Measurements from ENCODE around the gene CD72. TPM values are rescaled to one million over a fixed set of nuclear protein-coding genes. Genes with fewer than 3 reads are reported as not detected.
"Not testable (repeated sequence)": the region's sequence is repeated elsewhere in the genome, so short reads cannot be mapped to it uniquely, and the experiment has no call there.

The CD72 gene
- total and polyA plus RNA-seq, 4 experiments from 2014 or later, result 1.4 to 6.5 (median 3.1) TPM

DNA sequence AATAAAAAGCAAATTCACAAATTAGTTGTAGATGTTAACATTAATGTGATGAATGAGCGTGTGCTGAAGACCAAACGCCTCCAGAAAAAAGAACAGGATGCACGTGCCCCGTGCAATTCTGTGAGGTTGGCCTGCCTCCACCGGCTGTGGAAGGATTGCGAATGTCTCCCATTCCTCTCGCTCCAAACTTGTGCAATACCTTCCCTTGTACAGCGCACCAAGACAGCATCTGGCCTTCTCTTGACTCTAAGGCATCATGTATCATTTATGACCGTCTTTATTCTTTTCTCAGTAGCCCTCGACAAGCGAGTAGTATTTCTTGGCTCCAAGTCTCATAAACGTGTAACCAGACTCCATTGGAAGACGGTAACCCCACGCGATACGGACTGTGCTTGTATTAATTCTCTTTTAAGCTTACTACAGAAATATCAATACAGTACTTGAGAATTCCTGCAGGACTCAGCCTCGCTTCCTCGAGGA, 14.7 kb downstream of the CD72 start:
- Histone ChIP-seq H3K4me3 (ENCODE audit: low read length in 2 of 2) (peak overlapping the region in 1 of 2 donors; percentile 75), H3K9me3 (ENCODE audit: control insufficient read depth in 1 of 2, low read length in 2 of 2) (no peaks in the 10 kb centered on the region), H3K4me1 (ENCODE audit: insufficient read depth, low read length) (peaks cover 37% of the 10 kb centered on the region), H3K27ac (ENCODE audit: low read depth, low read length) (peak overlapping the region; percentile 55), H3K27me3 (ENCODE audit: insufficient read depth, low read length) (no peaks in the 10 kb centered on the region), H3K36me3 (ENCODE audit: insufficient read depth, low read length) (peaks cover 11% of the 10 kb centered on the region)
- Mint-ChIP-seq H3K4me3 (peak overlapping the region; percentile 95 to 100 (median 98)), H3K4me1 (peaks cover 25 to 47% (median 32%) of the 10 kb centered on the region in 4 donors), H3K27ac (peak overlapping the region; percentile 96 to 100 (median 99)), H3K36me3 (peaks cover 15 to 21% of the 10 kb centered on the region in 2 donors), H3K9me3 (no peaks in the 10 kb centered on the region), H3K27me3 (no peaks in the 10 kb centered on the region)
- ChIA-PET POLR2A (ENCODE audit: partially characterized antibody) (interaction anchor here (0.6 to 4.5 kb wide), 13 partner anchors 13 to 279 kb away, joined by 3 to 71 read pairs (median 7); partner anchors contain the start of genes CCDC107, CD72, CREB3 and GBA2), CTCF (ENCODE audit: partially characterized antibody) (interaction anchor here (0.6 to 4.4 kb wide), 26 partner anchors 12 to 441 kb away, joined by 3 to 45 read pairs (median 4); partner anchors contain the start of genes CCDC107, RGP1, RMRP and SPAG8)
- peak in 1 of 5 donors; percentile 36 for DNase-seq
- intact Hi-C loops (cut with micrococcal nuclease), result no loop called here

DNA sequence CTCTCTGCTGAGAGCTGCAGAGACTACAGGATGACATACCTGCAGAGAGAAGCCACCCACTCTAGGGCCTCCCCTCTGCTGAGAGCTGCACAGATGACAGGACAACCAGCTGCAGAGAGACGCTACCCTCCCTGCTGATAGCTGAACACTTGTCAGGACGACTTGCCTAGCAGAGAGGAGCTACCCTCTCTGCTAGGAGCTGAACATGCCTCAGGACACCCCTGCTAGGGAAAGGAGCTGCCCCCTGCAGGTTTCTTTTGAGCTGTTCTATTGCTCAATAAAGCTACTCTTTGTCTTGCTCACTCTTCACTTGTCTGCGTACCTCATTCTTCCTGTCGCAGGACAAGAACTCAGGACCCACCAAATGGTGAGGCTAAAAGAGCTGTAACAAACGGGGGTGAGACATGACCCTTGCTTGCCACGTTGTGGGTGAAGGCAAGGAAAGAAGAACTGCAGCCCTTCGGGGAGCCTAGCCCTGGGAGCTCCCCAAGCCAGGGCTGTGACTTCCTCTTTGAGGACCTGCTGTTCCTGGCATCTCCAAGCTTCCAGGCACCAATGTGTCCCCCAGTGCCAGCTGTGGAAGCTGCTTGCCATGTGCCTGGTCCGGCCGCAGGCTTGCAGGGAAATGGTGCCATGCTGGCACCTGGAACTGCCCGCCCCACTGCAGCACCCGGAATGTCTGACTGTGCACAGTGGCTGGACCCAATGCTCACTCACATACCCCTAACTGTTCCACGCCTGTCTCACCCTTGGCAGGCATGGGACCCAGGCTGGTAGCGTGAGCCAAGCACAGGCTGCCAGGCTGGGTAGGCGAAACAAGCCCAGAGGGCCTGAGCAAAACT, 18.2 kb downstream of the CD72 start:
- H3K27ac Mint-ChIP-seq, result no peak overlapping the region
- H3K4me1 ChIP-seq (ENCODE audit: insufficient read depth, low read length), result peaks cover 15% of the 10 kb centered on the region
- ChIA-PET POLR2A (ENCODE audit: partially characterized antibody) (interaction anchor here (1.4 kb wide), 1 partner anchor 17 kb away, joined by 5 read pairs; no protein-coding TSS in a partner anchor), CTCF (ENCODE audit: partially characterized antibody) (interaction anchor here (1.0 to 1.3 kb wide), 2 partner anchors 12 to 94 kb away, joined by 3 to 10 read pairs; no protein-coding TSS in a partner anchor)
- peaks cover 0 to 3% (median 0%) of the 10 kb centered on the region in 8 donors for H3K9me3 Mint-ChIP-seq
- no peak for DNase-seq
- H3K9me3 ChIP-seq (ENCODE audit: control insufficient read depth in 1 of 2, low read length in 2 of 2), result no peaks in the 10 kb centered on the region
- H3K36me3 ChIP-seq (ENCODE audit: insufficient read depth, low read length), result no peaks in the 10 kb centered on the region
- peaks cover 13 to 26% (median 19%) of the 10 kb centered on the region in 4 donors for H3K4me1 Mint-ChIP-seq
- no peaks in the 10 kb centered on the region for H3K27me3 Mint-ChIP-seq
- H3K27ac ChIP-seq (ENCODE audit: low read depth, low read length), result no peak overlapping the region
- H3K4me3 ChIP-seq (ENCODE audit: low read length in 2 of 2), result no peak overlapping the region
- intact Hi-C loops (cut with micrococcal nuclease), result no loop called here
- H3K27me3 ChIP-seq (ENCODE audit: insufficient read depth, low read length), result no peaks in the 10 kb centered on the region
- H3K4me3 Mint-ChIP-seq, result no peak overlapping the region
- peaks cover 5 to 9% of the 10 kb centered on the region in 2 donors for H3K36me3 Mint-ChIP-seq

DNA sequence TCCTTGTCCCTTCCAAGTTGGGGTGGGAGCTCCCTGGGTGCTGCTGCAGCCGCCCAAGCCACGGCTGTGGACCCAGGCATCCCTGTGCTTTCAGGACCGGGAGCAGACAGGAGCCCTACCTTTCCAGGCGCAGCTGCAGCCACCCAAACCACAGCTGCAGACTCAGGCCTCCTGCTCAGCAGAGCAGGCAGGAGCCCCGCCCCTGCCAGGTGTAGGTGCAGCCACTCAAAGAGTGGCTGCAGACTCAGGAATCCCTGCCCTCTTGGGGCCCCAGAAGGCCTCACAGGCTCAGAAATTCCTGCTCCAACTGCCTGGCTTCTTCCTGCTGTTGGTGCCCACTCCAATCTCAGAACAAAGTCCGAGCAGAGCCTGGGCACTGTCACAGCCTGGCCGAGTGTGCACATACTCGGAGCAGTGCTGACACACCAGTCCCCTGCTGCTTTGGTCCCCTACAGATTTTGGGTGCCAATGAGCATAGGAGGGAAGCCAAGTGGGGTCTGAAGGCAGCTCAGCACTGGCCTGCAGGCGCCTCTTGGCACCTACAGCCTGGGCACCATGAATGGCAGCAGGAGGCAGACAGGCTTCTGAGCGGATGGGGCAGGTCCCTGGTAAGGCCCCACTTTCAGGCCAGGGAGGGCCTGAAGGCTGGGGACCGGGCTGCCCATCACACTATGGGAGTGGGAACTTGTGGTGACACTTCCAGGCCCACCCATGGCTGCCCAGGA, 19.2 kb downstream of the CD72 start:
- Mint-ChIP-seq H3K9me3 (peaks cover 0 to 12% (median 5%) of the 10 kb centered on the region in 8 donors), H3K4me1 (peaks cover 9 to 17% (median 14%) of the 10 kb centered on the region in 4 donors), H3K4me3 (no peak overlapping the region), H3K27me3 (no peaks in the 10 kb centered on the region), H3K27ac (no peak overlapping the region), H3K36me3 (peaks cover 5 to 11% of the 10 kb centered on the region in 2 donors)
- Histone ChIP-seq H3K27ac (ENCODE audit: low read depth, low read length) (no peak overlapping the region), H3K9me3 (ENCODE audit: control insufficient read depth in 1 of 2, low read length in 2 of 2) (no peaks in the 10 kb centered on the region), H3K4me1 (ENCODE audit: insufficient read depth, low read length) (peaks cover 10% of the 10 kb centered on the region), H3K36me3 (ENCODE audit: insufficient read depth, low read length) (no peaks in the 10 kb centered on the region), H3K27me3 (ENCODE audit: insufficient read depth, low read length) (no peaks in the 10 kb centered on the region), H3K4me3 (ENCODE audit: low read length in 2 of 2) (no peak overlapping the region)
- intact Hi-C loops (cut with micrococcal nuclease), result no loop called here
- POLR2A ChIA-PET (ENCODE audit: partially characterized antibody), result interaction anchor here (1.4 kb wide), 1 partner anchor 18 kb away, joined by 5 read pairs; no protein-coding TSS in a partner anchor
- CTCF ChIA-PET (ENCODE audit: partially characterized antibody), result interaction anchor here (0.6 to 1.3 kb wide), 4 partner anchors 12 to 519 kb away, joined by 3 to 10 read pairs (median 3); no protein-coding TSS in a partner anchor
- DNase-seq, result no peak

DNA sequence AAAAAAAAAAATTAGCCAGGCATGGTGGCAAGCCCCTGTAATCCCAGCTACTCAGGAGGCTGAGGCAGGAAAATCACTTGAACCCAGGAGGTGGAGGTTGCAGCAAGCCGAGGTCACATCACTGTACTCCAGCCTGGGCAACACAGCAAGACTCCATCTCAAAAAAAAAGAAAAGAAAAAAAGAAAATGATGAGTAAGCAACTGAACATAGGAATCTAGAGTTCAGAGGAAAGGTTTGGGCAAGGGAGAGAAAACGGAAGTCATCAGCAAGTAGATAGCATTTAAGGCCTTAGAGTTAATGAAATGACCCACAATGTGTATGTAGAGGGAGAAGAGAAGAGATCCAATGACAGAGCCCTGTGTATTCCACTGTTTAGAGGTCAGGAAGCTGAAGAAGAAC, 21.3 kb downstream of the CD72 start:
- H3K9me3 ChIP-seq (ENCODE audit: control insufficient read depth in 1 of 2, low read length in 2 of 2); H3K27me3 ChIP-seq (ENCODE audit: insufficient read depth, low read length); H3K27ac Mint-ChIP-seq; intact Hi-C loops (cut with micrococcal nuclease); H3K4me3 Mint-ChIP-seq; H3K4me1 ChIP-seq (ENCODE audit: insufficient read depth, low read length); POLR2A ChIA-PET (ENCODE audit: partially characterized antibody); H3K4me3 ChIP-seq (ENCODE audit: low read length in 2 of 2); H3K36me3 ChIP-seq (ENCODE audit: insufficient read depth, low read length); H3K27ac ChIP-seq (ENCODE audit: low read depth, low read length); H3K4me1 Mint-ChIP-seq; H3K27me3 Mint-ChIP-seq; DNase-seq; CTCF ChIA-PET (ENCODE audit: partially characterized antibody): not testable (repeated sequence)
- H3K36me3 Mint-ChIP-seq, result peaks cover 15 to 21% of the 10 kb centered on the region in 2 donors
- H3K9me3 Mint-ChIP-seq, result peaks cover 0 to 32% (median 23%) of the 10 kb centered on the region in 8 donors

DNA sequence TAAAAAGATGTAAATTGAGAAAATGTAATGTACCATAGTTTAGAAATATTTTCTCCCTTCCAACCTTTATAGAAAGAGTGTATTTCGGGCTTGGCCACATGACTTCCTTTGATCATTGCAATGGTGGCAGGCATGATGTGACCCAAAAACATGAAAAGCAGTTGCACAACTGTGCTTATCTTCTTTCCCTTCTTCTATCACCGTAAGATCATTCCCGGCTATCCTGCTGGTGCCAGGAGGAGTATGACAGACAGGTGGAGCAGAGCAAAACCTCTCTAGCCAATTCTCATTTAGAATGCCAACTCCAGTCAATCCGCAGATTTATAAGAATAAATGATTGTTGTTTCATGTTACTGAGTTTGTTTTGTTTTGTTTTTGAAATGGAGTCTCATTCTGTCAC, 23.7 kb downstream of the CD72 start:
- Histone ChIP-seq H3K4me1 (ENCODE audit: insufficient read depth, low read length) (no peaks in the 10 kb centered on the region), H3K9me3 (ENCODE audit: control insufficient read depth in 1 of 2, low read length in 2 of 2) (no peaks in the 10 kb centered on the region), H3K27ac (ENCODE audit: low read depth, low read length) (no peak overlapping the region), H3K27me3 (ENCODE audit: insufficient read depth, low read length) (no peaks in the 10 kb centered on the region), H3K36me3 (ENCODE audit: insufficient read depth, low read length) (no peaks in the 10 kb centered on the region), H3K4me3 (ENCODE audit: low read length in 2 of 2) (no peak overlapping the region)
- Mint-ChIP-seq H3K9me3 (peaks cover 0 to 35% (median 27%) of the 10 kb centered on the region in 8 donors), H3K4me1 (no peaks in the 10 kb centered on the region), H3K27ac (no peak overlapping the region), H3K36me3 (peaks cover 19 to 24% of the 10 kb centered on the region in 2 donors), H3K4me3 (no peak overlapping the region), H3K27me3 (no peaks in the 10 kb centered on the region)
- POLR2A ChIA-PET (ENCODE audit: partially characterized antibody), result no interaction called here
- no peak for DNase-seq
- intact Hi-C loops (cut with micrococcal nuclease), result no loop called here
- CTCF ChIA-PET (ENCODE audit: partially characterized antibody), result no interaction called here

DNA sequence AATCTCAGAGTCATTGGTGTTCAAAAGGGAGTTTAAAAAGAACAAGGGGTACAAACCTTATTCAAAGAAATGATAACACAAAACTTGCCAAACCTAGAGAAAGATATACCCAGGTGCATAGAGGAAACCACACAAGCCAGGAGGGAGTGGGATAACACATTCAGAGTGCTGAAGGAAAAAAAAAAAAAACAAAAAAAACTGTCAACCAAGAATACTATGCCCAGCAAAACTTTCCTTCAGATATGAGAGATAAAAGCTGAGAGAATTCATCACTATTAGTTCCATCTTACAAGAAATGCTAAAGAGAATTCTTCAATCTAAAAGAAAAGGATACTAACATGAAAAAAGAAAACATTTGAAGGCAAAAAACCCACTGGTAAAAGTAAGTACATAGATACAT, 24.6 kb downstream of the CD72 start:
- ChIA-PET CTCF (ENCODE audit: partially characterized antibody) (no interaction called here), POLR2A (ENCODE audit: partially characterized antibody) (no interaction called here)
- no peaks in the 10 kb centered on the region for H3K4me1 ChIP-seq (ENCODE audit: insufficient read depth, low read length)
- H3K36me3 ChIP-seq (ENCODE audit: insufficient read depth, low read length), result no peaks in the 10 kb centered on the region
- intact Hi-C loops (cut with micrococcal nuclease), result no loop called here
- H3K4me3 Mint-ChIP-seq, result no peak overlapping the region
- H3K36me3 Mint-ChIP-seq, result peaks cover 20 to 29% of the 10 kb centered on the region in 2 donors
- H3K9me3 ChIP-seq (ENCODE audit: control insufficient read depth in 1 of 2, low read length in 2 of 2), result no peaks in the 10 kb centered on the region
- peaks cover 0 to 35% (median 27%) of the 10 kb centered on the region in 8 donors for H3K9me3 Mint-ChIP-seq
- H3K4me3 ChIP-seq (ENCODE audit: low read length in 2 of 2), result no peak overlapping the region
- no peak overlapping the region for H3K27ac ChIP-seq (ENCODE audit: low read depth, low read length)
- no peaks in the 10 kb centered on the region for H3K27me3 ChIP-seq (ENCODE audit: insufficient read depth, low read length)
- no peak overlapping the region for H3K27ac Mint-ChIP-seq
- H3K4me1 Mint-ChIP-seq, result no peaks in the 10 kb centered on the region
- H3K27me3 Mint-ChIP-seq, result no peaks in the 10 kb centered on the region
- no peak for DNase-seq

DNA sequence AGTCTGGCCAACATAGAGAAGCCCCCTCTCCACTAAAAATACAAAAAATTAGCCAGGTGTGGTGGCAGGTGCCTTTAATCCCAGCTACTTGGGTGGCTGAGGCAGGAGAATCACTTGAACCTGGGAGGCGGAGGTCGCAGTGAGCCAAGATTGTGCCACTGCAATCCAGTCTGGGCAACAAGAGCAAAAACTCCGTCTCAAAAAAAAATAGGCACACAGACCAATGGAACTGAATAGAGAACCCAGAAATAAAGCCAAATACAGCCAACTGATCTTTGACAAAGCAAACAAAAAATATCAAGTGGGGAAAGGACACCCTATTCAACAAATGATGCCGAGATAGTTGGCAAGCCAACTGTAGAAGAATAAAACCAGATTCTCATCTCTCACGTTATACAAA, 29.7 kb downstream of the CD72 start:
- DNase-seq; H3K4me3 Mint-ChIP-seq; H3K27me3 ChIP-seq (ENCODE audit: insufficient read depth, low read length); H3K27me3 Mint-ChIP-seq; H3K27ac Mint-ChIP-seq; H3K9me3 ChIP-seq (ENCODE audit: control insufficient read depth in 1 of 2, low read length in 2 of 2); intact Hi-C loops (cut with micrococcal nuclease); H3K4me1 ChIP-seq (ENCODE audit: insufficient read depth, low read length); POLR2A ChIA-PET (ENCODE audit: partially characterized antibody); H3K4me3 ChIP-seq (ENCODE audit: low read length in 2 of 2); H3K36me3 ChIP-seq (ENCODE audit: insufficient read depth, low read length); H3K27ac ChIP-seq (ENCODE audit: low read depth, low read length); H3K4me1 Mint-ChIP-seq: not testable (repeated sequence)
- Mint-ChIP-seq H3K36me3 (peaks cover 24% of the 10 kb centered on the region in 2 donors), H3K9me3 (peaks cover 0 to 44% (median 29%) of the 10 kb centered on the region in 8 donors)
- CTCF ChIA-PET (ENCODE audit: partially characterized antibody), result interaction anchor here (0.7 kb wide), 1 partner anchor 35 kb away, joined by 3 read pairs; no protein-coding TSS in a partner anchor

All from CD4-positive, alpha-beta memory T cell (primary cell).